Neural cell (in vitro differentiated cells): Measurements from ENCODE around the gene SH3PXD2A. TPM values are rescaled to one million over a fixed set of nuclear protein-coding genes. Genes with fewer than 3 reads are reported as not detected.

Experiments used
- H2AFZ ChIP-seq: fragments of 200-600, 300-800 bp; sonication (generic), shearing (Covaris generic); 2 replicates; pipeline ENCODE4 v1.6.0; 2014; ENCODE audit warnings: low read depth, mild to moderate bottlenecking, antibody characterized with exemption, low read length, moderate library complexity
- H3F3A ChIP-seq: fragments of 200-600 bp; shearing (Covaris generic); 2 replicates; pipeline ENCODE4 v1.6.1; 2016; ENCODE audit warnings: mild to moderate bottlenecking, moderate library complexity, mixed read lengths, antibody characterized with exemption, low read length; ENCODE audit not compliant: insufficient read depth, poor library complexity, severe bottlenecking
- H3K27ac ChIP-seq: fragments of 200-600, 300-800 bp; sonication (generic), shearing (Covaris generic); 2 replicates; pipeline ENCODE4 v1.5.1; 2014; ENCODE audit warnings: mild to moderate bottlenecking, low read length, moderate library complexity
- H3K27me3 ChIP-seq: fragments of 300-800, 200-600 bp; sonication (generic), shearing (Covaris generic); 2 replicates; pipeline ENCODE4 v1.6.0; 2014; ENCODE audit warnings: mild to moderate bottlenecking, low read depth, low read length, moderate library complexity; ENCODE audit not compliant: insufficient read depth
- H3K36me3 ChIP-seq: fragments of 300-800, 200-600 bp; sonication (generic), shearing (Covaris generic); 2 replicates; pipeline ENCODE4 v1.5.1; 2014; ENCODE audit warnings: mild to moderate bottlenecking, antibody characterized with exemption, low read length, moderate library complexity; ENCODE audit not compliant: insufficient read depth
- H3K4me2 ChIP-seq: fragments of 300-800, 200-600 bp; sonication (generic), shearing (Covaris generic); 2 replicates; pipeline ENCODE4 v1.6.0; 2014; ENCODE audit warnings: mild to moderate bottlenecking, low read length
- H3K4me3 ChIP-seq: fragments of 300-800, 200-600 bp; sonication (generic), shearing (Covaris generic); 2 replicates; pipeline ENCODE4 v1.5.1; 2014; ENCODE audit warnings: mild to moderate bottlenecking, low read length, moderate library complexity
- H3K79me2 ChIP-seq: fragments of 200-600 bp; shearing (Covaris generic); replicated peaks from 2 replicates; pipeline ENCODE4 v1.6.0; 2014; ENCODE audit warnings: mild to moderate bottlenecking, low read length, moderate library complexity; ENCODE audit not compliant: insufficient read depth
- H3K9ac ChIP-seq: fragments of 300-800, 200-600 bp; sonication (generic), shearing (Covaris generic); 2 replicates; pipeline ENCODE4 v1.6.1; 2016; ENCODE audit warnings: mild to moderate bottlenecking, low read length, mixed read lengths
- H3K9me2 ChIP-seq: fragments of 200-600 bp; shearing (Covaris generic); 2 replicates; pipeline ENCODE4 v1.6.1; 2016; ENCODE audit warnings: mild to moderate bottlenecking, low read length, mixed read lengths; ENCODE audit not compliant: insufficient read depth
- H3K9me3 ChIP-seq: fragments of 200-600, 300-800 bp; sonication (generic), shearing (Covaris generic); 2 replicates; pipeline ENCODE4 v1.6.1; 2016; ENCODE audit warnings: mild to moderate bottlenecking, mixed run types, low read length, moderate library complexity, mixed read lengths
- H4K20me1 ChIP-seq: fragments of 200-600 bp; shearing (Covaris generic); 2 replicates; pipeline ENCODE4 v1.6.1; 2016; ENCODE audit warnings: mild to moderate bottlenecking, mixed run types; ENCODE audit not compliant: insufficient read depth
- EP300 ChIP-seq: fragments of 450-650 bp; conservative IDR thresholded peaks from 2 replicates; pipeline ENCODE4 v1.6.1; 2014; ENCODE audit warnings: antibody characterized with exemption, mild to moderate bottlenecking, moderate library complexity; ENCODE audit not compliant: poor library complexity, severe bottlenecking
- EZH2 ChIP-seq: fragments of 200-600, 300-800 bp; shearing (Covaris generic), sonication (generic); IDR thresholded peaks from 2 replicates; pipeline ENCODE4 v1.6.1; 2014; ENCODE audit warnings: antibody characterized with exemption, low read length, borderline replicate concordance, mild to moderate bottlenecking; ENCODE audit not compliant: insufficient read depth, poor library complexity, severe bottlenecking
- MXI1 ChIP-seq: fragments of 450-650 bp; conservative IDR thresholded peaks from 2 replicates; pipeline ENCODE4 v1.6.1; 2014; ENCODE audit warnings: antibody characterized with exemption, mild to moderate bottlenecking; ENCODE audit not compliant: poor library complexity, severe bottlenecking
- POLR2AphosphoS5 ChIP-seq: IDR thresholded peaks from 2 replicates; pipeline ENCODE4 v1.6.1; 2012
- RAD21 ChIP-seq: fragments of 450-650 bp; conservative IDR thresholded peaks from 2 replicates; pipeline ENCODE4 v1.6.1; 2014; ENCODE audit warnings: antibody characterized with exemption, mild to moderate bottlenecking, moderate library complexity
- REST ChIP-seq: IDR thresholded peaks from 2 replicates; pipeline ENCODE4 v1.6.1; 2012; ENCODE audit warnings: borderline replicate concordance
- SMC3 ChIP-seq: fragments of 450-650 bp; conservative IDR thresholded peaks from 2 replicates; pipeline ENCODE4 v1.6.1; 2014; ENCODE audit warnings: antibody characterized with exemption, mild to moderate bottlenecking, moderate library complexity; ENCODE audit not compliant: poor library complexity
- TAF1 ChIP-seq: IDR thresholded peaks from 2 replicates; pipeline ENCODE4 v1.6.1; 2012; ENCODE audit warnings: low read depth
- polyA plus RNA-seq: library from polyadenylated mRNA; depleted of rRNA; stranded (reverse); fragments of >200 nt; gene quantifications from 2 replicates; pipeline ENCODE4 v1.2.3, GENCODE V29; 2014
- TF ChIP-seq, protein P1 (sequence below): fragments of 450-650 bp; IDR thresholded peaks from 2 replicates; pipeline ENCODE4 v1.5.1; 2014; ENCODE audit warnings: antibody characterized with exemption, mild to moderate bottlenecking, moderate library complexity; ENCODE audit not compliant: poor library complexity, severe bottlenecking

SH3PXD2A gene
- polyA plus RNA-seq, 1 donor from 2014 or later: 5.2 TPM

DNA sequence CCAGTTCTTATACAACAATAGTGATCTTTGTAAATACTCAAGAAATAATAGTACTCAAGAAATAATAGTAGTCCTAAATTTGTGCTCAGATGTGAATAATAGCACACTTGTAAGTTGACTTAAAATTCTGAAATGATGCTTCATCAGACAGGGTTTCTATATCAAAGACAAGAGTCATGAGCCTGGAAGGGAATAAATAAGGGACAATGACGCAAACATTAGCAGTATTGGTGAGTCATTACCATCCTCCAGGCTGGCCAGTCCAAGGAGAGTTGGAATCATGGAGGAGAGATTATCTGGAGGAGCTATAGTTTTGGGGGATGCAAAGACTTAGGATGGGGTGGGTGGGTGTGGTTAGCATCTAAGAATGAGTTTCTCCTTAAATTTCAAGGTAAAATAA is 6.1 kb upstream of the SH3PXD2A start:
- Histone ChIP-seq H3K9me2 (no peaks in the 10 kb centered on the region), H3K27me3 (no peaks in the 10 kb centered on the region), H3K4me2 (no peak overlapping the region), H3K27ac (no peak overlapping the region), H3K9ac (no peak overlapping the region), H2AFZ (no peak overlapping the region), H4K20me1 (no peaks in the 10 kb centered on the region), H3K9me3 (no peaks in the 10 kb centered on the region), H3K4me3 (no peak overlapping the region), H3K36me3 (no peaks in the 10 kb centered on the region), H3F3A (no peaks in the 10 kb centered on the region), H3K79me2 (no peaks in the 10 kb centered on the region)
- TF ChIP-seq POLR2AphosphoS5 (no peak), MXI1 (no peak), RAD21 (no peak), SMC3 (no peak), EP300 (no peak), EZH2 (no peak), TAF1 (no peak), REST (no peak)
- TF ChIP-seq, protein P1, sequence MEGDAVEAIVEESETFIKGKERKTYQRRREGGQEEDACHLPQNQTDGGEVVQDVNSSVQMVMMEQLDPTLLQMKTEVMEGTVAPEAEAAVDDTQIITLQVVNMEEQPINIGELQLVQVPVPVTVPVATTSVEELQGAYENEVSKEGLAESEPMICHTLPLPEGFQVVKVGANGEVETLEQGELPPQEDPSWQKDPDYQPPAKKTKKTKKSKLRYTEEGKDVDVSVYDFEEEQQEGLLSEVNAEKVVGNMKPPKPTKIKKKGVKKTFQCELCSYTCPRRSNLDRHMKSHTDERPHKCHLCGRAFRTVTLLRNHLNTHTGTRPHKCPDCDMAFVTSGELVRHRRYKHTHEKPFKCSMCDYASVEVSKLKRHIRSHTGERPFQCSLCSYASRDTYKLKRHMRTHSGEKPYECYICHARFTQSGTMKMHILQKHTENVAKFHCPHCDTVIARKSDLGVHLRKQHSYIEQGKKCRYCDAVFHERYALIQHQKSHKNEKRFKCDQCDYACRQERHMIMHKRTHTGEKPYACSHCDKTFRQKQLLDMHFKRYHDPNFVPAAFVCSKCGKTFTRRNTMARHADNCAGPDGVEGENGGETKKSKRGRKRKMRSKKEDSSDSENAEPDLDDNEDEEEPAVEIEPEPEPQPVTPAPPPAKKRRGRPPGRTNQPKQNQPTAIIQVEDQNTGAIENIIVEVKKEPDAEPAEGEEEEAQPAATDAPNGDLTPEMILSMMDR: no peak

DNA sequence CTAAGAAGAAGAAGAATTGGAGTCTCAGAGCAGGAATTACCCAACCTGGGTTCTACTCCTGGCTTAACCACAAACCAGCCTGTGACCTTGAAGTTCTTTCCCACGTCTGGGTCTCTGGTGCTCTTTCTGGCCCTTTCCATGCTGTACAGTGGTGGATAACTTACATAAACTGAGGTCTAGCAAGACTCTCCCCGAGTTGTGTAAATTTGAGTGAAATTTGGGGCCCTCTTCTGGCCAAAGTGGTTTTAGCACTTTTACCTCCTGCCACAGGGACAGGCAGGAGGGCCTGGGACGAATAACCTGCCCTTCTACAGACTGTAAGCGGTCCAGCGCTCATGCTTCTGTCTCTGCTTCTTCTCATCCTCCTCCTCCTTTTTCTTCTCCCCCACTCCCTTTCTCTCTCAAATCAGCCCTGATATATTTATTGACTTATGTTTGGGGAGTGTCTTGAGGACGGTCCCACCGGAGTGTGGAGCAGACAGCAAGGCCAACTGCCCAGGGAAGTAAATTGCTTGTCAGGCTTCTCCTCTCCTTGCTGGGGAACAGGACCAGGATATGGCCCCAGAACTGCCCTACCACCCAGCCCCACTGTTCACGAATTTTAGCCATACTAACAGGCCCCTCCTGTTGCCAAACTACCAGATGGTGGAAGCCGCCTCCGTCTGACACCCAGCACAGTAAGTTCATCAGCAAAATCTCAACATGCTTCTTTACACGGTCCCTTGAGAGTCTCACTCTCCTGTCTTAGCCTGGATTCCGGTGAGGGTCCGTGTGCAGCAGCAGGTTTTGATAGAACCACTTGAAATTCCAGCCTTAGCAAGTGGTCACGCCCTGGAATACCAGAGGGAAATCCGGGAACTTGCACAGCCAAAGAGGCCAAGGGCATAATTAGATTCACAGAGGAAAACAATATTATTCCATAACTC is 4.0 kb upstream of the SH3PXD2A start:
- peaks cover under 1% of the 10 kb centered on the region for H3K79me2 ChIP-seq
- H3K36me3 ChIP-seq: no peaks in the 10 kb centered on the region
- no peak overlapping the region for H3K27ac ChIP-seq
- H3F3A ChIP-seq: no peaks in the 10 kb centered on the region
- no peak overlapping the region for H3K4me3 ChIP-seq
- H2AFZ ChIP-seq: no peak overlapping the region
- no peaks in the 10 kb centered on the region for H3K9me3 ChIP-seq
- TF ChIP-seq RAD21 (peak; percentile 68), REST (no peak), POLR2AphosphoS5 (no peak), EP300 (no peak), MXI1 (no peak), SMC3 (peak; percentile 76), EZH2 (no peak), TAF1 (no peak)
- TF ChIP-seq, protein P1: peak; percentile 64
- H3K27me3 ChIP-seq: no peaks in the 10 kb centered on the region
- no peaks in the 10 kb centered on the region for H4K20me1 ChIP-seq
- H3K9ac ChIP-seq: no peak overlapping the region
- H3K4me2 ChIP-seq: no peak overlapping the region
- H3K9me2 ChIP-seq: no peaks in the 10 kb centered on the region
